ENCODE measurements around the gene SLC22A7. TPM values are rescaled to one million over a fixed set of nuclear protein-coding genes. Genes with fewer than 3 reads are reported as not detected.

Gene SLC22A7
- total and polyA plus RNA-seq, 4 donors: not detected

DNA sequence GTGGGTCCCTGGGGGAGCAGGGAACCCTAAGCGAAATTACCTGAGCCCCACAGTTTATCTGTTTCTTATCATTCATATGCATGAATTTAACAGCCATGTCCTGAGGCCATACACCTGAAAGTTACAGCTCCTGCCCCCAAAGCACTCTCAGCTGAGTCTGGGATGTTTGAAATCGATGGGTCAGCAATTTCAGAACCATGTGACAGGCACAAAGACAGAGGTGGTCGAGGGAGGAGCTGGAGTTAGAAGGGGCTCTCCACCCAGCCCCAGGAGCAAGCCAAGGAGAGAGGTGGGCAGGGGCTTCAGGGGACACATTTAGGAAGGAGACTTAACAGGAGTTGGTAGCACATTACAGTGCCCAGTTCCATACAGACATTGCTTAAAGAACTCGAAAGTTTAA, 39.9 kb upstream of the SLC22A7 start:
- no peak overlapping the region for H3K4me3 ChIP-seq
- no peaks in the 10 kb centered on the region for H3K27me3 ChIP-seq (ENCODE audit: control insufficient read depth in 3 of 3, insufficient read depth in 3 of 3, low read length in 2 of 3)
- no peaks in the 10 kb centered on the region for H3K36me3 ChIP-seq (ENCODE audit: control insufficient read depth in 4 of 4, insufficient read depth in 4 of 4, low read length in 4 of 4)
- H3K27ac ChIP-seq (ENCODE audit: low read depth in 1 of 2, low read length in 1 of 2): no peak overlapping the region
- no peak for TF ChIP-seq CTCF (IDR thresholded peaks at IDR 0.05; ENCODE audit: control extremely low read depth, extremely low read depth)
- no peak for DNase-seq
- no peaks in the 10 kb centered on the region for H3K9me3 ChIP-seq (ENCODE audit: control insufficient read depth in 4 of 4, insufficient read depth in 3 of 4, low read length in 3 of 4)
- peaks cover 0 to 4% (median 0%) of the 10 kb centered on the region in 5 donors for H3K4me1 ChIP-seq (ENCODE audit: control insufficient read depth in 5 of 5, insufficient read depth in 5 of 5, low read length in 5 of 5)
- WGBS, 2 donors: 74 to 84% methylated on average over 4 of the region's 4 CpGs
- no peak overlapping the region for H3K9ac ChIP-seq (ENCODE audit: insufficient read depth in 1 of 2, low read length in 2 of 2)
- ATAC-seq (ENCODE audit: insufficient read depth, low FRiP score): no peak

DNA sequence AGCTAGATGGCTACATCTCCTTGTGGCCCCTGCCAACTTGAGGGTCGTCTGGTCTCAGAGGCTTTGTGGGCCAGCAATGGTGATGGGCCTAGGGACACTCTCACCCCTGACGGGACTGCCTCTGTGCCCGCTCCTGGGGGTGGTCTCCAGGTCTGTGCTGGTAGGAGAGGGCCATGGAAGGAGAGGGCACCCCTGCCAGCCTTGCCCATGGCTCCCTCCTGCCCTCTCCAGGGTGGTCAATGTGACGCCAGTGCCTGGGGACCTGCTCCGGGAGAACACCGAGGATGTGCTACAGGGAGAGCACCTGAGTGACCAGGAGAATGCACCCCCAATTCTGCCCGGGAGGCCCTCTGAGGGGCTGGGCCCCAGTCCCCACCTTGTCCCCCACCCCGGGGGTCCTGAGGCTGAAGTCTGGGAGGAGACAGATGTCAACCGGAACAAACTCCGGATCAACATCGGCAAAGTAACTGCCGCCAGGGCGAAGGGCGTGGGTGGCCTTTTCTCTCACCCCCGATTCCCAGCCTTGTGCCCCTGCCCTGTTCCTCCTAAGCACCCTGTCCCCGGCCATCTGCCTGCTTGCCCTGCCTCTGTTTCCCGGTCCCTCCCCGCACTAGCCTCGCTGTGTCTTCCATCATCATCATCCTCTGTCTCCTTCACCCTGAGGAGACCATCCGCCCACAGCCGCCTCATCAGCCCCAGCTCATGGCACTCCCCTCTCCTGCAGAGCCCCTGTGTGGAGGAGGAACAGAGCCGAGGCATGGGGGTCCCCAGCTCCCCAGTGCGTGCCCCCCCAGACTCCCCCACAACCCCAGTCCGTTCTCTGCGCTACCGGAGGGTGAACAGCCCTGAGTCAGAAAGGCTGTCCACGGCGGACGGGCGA, 39.0 kb upstream of the SLC22A7 start:
- H3K4me1 ChIP-seq (ENCODE audit: control insufficient read depth in 5 of 5, insufficient read depth in 5 of 5, low read length in 5 of 5): peaks cover 0 to 4% (median 0%) of the 10 kb centered on the region in 5 donors
- H3K4me3 ChIP-seq: no peak overlapping the region
- H3K9me3 ChIP-seq (ENCODE audit: control insufficient read depth in 4 of 4, insufficient read depth in 3 of 4, low read length in 3 of 4): no peaks in the 10 kb centered on the region
- no peak for ATAC-seq (ENCODE audit: insufficient read depth, low FRiP score)
- WGBS, 2 donors: 93 to 95% methylated on average over 30 of the region's 30 CpGs
- H3K36me3 ChIP-seq (ENCODE audit: control insufficient read depth in 4 of 4, insufficient read depth in 4 of 4, low read length in 4 of 4): no peaks in the 10 kb centered on the region
- H3K27me3 ChIP-seq (ENCODE audit: control insufficient read depth in 3 of 3, insufficient read depth in 3 of 3, low read length in 2 of 3): no peaks in the 10 kb centered on the region
- no peak for TF ChIP-seq CTCF (IDR thresholded peaks at IDR 0.05; ENCODE audit: control extremely low read depth, extremely low read depth)
- no peak overlapping the region for H3K9ac ChIP-seq (ENCODE audit: insufficient read depth in 1 of 2, low read length in 2 of 2)
- no peak for DNase-seq
- no peak overlapping the region for H3K27ac ChIP-seq (ENCODE audit: low read depth in 1 of 2, low read length in 1 of 2)

DNA sequence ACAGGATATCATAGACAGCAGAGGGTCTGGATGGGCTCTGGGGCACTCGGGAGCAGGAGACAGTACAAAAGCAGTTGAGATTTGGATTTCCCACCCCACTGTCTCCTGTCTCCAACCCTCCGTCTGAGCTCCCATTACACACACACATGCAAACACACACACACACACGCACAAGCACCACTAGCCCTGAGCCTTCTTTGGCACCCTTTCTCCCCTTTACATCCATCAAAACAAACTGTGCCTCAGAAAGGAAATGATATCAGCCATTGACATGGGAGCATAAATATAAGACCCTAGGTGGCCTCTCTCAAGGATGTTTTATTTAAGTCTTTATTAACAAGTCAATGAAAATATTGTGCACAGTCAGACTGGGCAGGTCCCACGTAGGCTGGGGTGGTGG, 37.3 kb upstream of the SLC22A7 start:
- no peak overlapping the region for H3K9ac ChIP-seq (ENCODE audit: insufficient read depth in 1 of 2, low read length in 2 of 2)
- DNase-seq: no peak
- H3K4me3 ChIP-seq: no peak overlapping the region
- no peaks in the 10 kb centered on the region for H3K27me3 ChIP-seq (ENCODE audit: control insufficient read depth in 3 of 3, insufficient read depth in 3 of 3, low read length in 2 of 3)
- H3K36me3 ChIP-seq (ENCODE audit: control insufficient read depth in 4 of 4, insufficient read depth in 4 of 4, low read length in 4 of 4): no peaks in the 10 kb centered on the region
- WGBS, 2 donors: 61 to 85% methylated on average over 4 of the region's 4 CpGs
- no peak overlapping the region for H3K27ac ChIP-seq (ENCODE audit: low read depth in 1 of 2, low read length in 1 of 2)
- TF ChIP-seq CTCF (IDR thresholded peaks at IDR 0.05; ENCODE audit: control extremely low read depth, extremely low read depth): no peak
- no peak for ATAC-seq (ENCODE audit: insufficient read depth, low FRiP score)
- peaks cover 0 to 4% (median 0%) of the 10 kb centered on the region in 5 donors for H3K4me1 ChIP-seq (ENCODE audit: control insufficient read depth in 5 of 5, insufficient read depth in 5 of 5, low read length in 5 of 5)
- no peaks in the 10 kb centered on the region for H3K9me3 ChIP-seq (ENCODE audit: control insufficient read depth in 4 of 4, insufficient read depth in 3 of 4, low read length in 3 of 4)

All from lung (tissue), 12 donors.